Esophagus squamous epithelium (tissue), 5 donors: Measurements from ENCODE around the gene CLEC19A. TPM values are rescaled to one million over a fixed set of nuclear protein-coding genes. Genes with fewer than 3 reads are reported as not detected.

Source experiments
- DNase-seq: peaks from one replicate; lab custom pipeline; 2025; lab: John Stamatoyannopoulos, UW
- H3K27ac ChIP-seq, 4 donors: fragments of 200-600 bp; sonication (generic); one replicate each; pipeline ENCODE4 v1.5.1; 2016 to 2019; ENCODE audit warnings: mild to moderate bottlenecking in 1 of 4
- H3K27me3 ChIP-seq, 4 donors: fragments of 200-600 bp; sonication (generic); 1 replicate in 3 of 4; 2 replicates in 1 of 4; pipeline versions ENCODE4 v1.5.1 to v1.6.0; 2017 to 2021; ENCODE audit warnings: antibody characterized with exemption in 1 of 4
- H3K36me3 ChIP-seq, 3 donors: fragments of 200-600 bp; sonication (generic); one replicate each; pipeline ENCODE4 v1.5.1; 2016 to 2019
- H3K4me1 ChIP-seq, 3 donors: fragments of 200-600 bp; sonication (generic); one replicate each; pipeline ENCODE4 v1.5.1; 2017 to 2019
- H3K4me3 ChIP-seq, 4 donors: fragments of 200-600 bp; sonication (generic); 1 replicate in 3 of 4; 2 replicates in 1 of 4; pipeline ENCODE4 v1.5.1; 2016 to 2019; ENCODE audit warnings: mild to moderate bottlenecking in 2 of 4, moderate library complexity in 1 of 4
- H3K9me3 ChIP-seq, 3 donors: fragments of 200-600 bp; sonication (generic); one replicate each; pipeline ENCODE4 v1.5.1; 2016 to 2019
- POLR2A ChIP-seq, 4 donors: fragments of 450-650 bp; IDR thresholded peaks; one replicate each; pipeline ENCODE4 v1.6.1; 2017; ENCODE audit warnings: antibody characterized with exemption in 4 of 4, mild to moderate bottlenecking in 4 of 4, moderate library complexity in 3 of 4
- WGBS, 2 donors: methylation state at CpG; one replicate each; pipeline ENCODE4 v1.1.5; 2018; 5-methylcytosine and 5-hydroxymethylcytosine counted together
- intact Hi-C: fragments of 100-400 bp; cut with DNase I; formaldehyde crosslinking; loops from one replicate; pipeline ENCODE4 v1.15.0; 2022
- total RNA-seq, 4 donors: library from RNA; depleted of rRNA; stranded (reverse); fragments of >200 nt; gene quantifications; one replicate each; pipeline ENCODE4 v1.1.0, GENCODE V29; 2016
- TF ChIP-seq, protein P1 (sequence below), 6 experiments: fragments of 450-650 bp in 4 of 6; fragments of 200-600 bp in 2 of 6; sonication (generic) in 2 of 6; IDR thresholded peaks; one replicate each; pipeline ENCODE4 v1.5.1; 2016 to 2019; ENCODE audit warnings: antibody characterized with exemption in 6 of 6, mild to moderate bottlenecking in 4 of 6, moderate library complexity in 4 of 6
- donor health status: DM: yes; HTN: yes; CAD: no.

CLEC19A gene
- total RNA-seq = not detected

DNA sequence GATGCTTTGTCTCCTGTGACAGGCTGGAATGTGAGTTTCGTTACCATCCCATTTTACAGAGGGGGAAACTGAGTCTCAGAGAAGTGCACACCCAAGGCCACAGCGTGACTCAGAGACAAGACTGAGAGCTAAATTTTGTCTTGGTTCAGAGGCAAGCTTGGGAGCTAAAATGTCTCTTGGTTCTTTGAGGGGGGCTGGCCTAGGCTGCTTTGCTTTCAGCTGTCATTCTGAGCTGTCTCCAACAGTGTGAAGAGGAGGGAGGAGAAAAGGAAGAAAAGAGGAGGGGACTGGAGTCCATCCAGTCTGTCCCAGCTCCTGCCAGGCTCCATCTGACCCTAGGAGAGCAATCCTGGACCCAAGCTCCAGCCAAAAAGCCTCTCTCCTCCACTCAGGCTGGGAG is at the start of gene CLEC19A:
Gene CLEC19A, plus strand, starts transcription at position 301 of the 400 bp plus-strand sequence. CDS start 121 bp downstream, outside the sequence.
- H3K4me3 ChIP-seq = no peak within 1 kb of the TSS
- no peak for DNase-seq
- no peaks in the 10 kb centered on the region for H3K27me3 ChIP-seq
- no peaks in the 10 kb centered on the region for H3K36me3 ChIP-seq
- 43 to 77% methylated on average over 1 to 2 of the region's 2 CpGs for WGBS, 2 donors
- peaks cover 0 to 37% (median 0%) of the 10 kb centered on the region in 3 donors for H3K4me1 ChIP-seq
- intact Hi-C loops = no loop called here
- no peak within 1 kb of the TSS for H3K27ac ChIP-seq
- TF ChIP-seq, protein P1, sequence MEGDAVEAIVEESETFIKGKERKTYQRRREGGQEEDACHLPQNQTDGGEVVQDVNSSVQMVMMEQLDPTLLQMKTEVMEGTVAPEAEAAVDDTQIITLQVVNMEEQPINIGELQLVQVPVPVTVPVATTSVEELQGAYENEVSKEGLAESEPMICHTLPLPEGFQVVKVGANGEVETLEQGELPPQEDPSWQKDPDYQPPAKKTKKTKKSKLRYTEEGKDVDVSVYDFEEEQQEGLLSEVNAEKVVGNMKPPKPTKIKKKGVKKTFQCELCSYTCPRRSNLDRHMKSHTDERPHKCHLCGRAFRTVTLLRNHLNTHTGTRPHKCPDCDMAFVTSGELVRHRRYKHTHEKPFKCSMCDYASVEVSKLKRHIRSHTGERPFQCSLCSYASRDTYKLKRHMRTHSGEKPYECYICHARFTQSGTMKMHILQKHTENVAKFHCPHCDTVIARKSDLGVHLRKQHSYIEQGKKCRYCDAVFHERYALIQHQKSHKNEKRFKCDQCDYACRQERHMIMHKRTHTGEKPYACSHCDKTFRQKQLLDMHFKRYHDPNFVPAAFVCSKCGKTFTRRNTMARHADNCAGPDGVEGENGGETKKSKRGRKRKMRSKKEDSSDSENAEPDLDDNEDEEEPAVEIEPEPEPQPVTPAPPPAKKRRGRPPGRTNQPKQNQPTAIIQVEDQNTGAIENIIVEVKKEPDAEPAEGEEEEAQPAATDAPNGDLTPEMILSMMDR (IDR thresholded peaks at IDR 0.05) = no peak
- no peak for TF ChIP-seq POLR2A (IDR thresholded peaks at IDR 0.05)
- H3K9me3 ChIP-seq = no peaks in the 10 kb centered on the region

DNA sequence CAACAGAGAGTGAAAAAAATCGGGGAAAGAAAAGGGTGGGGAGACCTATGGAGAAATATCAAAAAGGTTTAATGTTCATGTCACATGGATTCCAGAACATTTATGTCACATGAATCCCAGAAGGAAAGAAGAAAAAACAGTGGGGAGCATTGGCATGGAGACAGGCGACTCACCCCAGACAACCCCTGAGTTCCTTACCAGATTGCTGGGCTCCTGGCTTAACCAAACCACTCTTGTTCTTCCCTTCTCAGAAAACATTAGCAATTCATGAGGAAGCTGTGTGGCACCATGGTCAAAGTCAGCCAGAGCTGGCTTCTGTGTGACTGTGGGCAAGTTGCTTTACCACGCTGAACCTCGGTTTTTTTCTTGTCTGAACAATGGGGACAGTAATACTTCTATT is 49.6 kb upstream of the CLEC19A start:
- WGBS, 2 donors = 93 to 95% methylated on average over 4 of the region's 4 CpGs
- Histone ChIP-seq H3K27me3 (no peaks in the 10 kb centered on the region), H3K9me3 (peaks cover 0 to 20% (median 11%) of the 10 kb centered on the region in 3 donors), H3K4me1 (no peaks in the 10 kb centered on the region), H3K4me3 (no peak overlapping the region), H3K27ac (no peak overlapping the region), H3K36me3 (no peaks in the 10 kb centered on the region)
- intact Hi-C loops = no loop called here
- TF ChIP-seq POLR2A (IDR thresholded peaks at IDR 0.05) = no peak
- TF ChIP-seq, protein P1 (IDR thresholded peaks at IDR 0.05) = no peak
- no peak for DNase-seq

DNA sequence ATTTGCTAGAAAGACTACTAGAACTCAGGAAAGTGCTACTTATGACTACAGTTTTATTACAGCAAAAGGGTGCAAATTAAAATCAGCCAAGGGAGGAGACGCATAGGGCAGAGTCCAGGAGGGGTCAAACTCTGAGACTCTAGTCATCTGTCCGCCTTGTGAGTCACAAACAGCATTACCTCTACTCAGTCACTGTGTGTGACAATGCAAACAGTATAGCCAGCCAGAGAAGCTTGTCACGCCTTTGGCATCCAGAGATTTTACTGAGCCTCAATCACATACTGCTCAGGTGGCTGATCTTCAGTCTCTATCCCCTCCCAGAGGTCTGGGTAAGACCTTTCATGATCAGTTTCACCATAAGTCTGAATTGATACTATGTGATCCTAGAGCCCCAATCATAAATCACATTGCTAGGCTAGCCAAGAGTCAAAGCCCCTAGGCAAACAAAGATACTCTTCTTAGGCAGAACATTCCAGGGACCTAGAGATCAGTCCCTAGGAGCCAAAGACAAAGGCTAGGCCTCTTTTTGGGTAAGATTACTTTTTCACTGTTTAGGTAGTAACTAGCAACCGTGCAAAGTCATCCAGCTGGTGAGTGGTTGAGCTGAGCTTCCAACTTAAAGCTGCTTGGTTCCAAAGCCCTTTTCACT is 48.8 kb upstream of the CLEC19A start:
- no peak for TF ChIP-seq POLR2A (IDR thresholded peaks at IDR 0.05)
- TF ChIP-seq, protein P1 (IDR thresholded peaks at IDR 0.05) = no peak
- Histone ChIP-seq H3K27ac (no peak overlapping the region), H3K4me3 (no peak overlapping the region), H3K36me3 (no peaks in the 10 kb centered on the region), H3K9me3 (peaks cover 0 to 20% (median 11%) of the 10 kb centered on the region in 3 donors), H3K4me1 (no peaks in the 10 kb centered on the region), H3K27me3 (no peaks in the 10 kb centered on the region)
- WGBS, 2 donors = 76 to 89% methylated on average over 4 of the region's 4 CpGs
- no peak for DNase-seq
- intact Hi-C loops = no loop called here

DNA sequence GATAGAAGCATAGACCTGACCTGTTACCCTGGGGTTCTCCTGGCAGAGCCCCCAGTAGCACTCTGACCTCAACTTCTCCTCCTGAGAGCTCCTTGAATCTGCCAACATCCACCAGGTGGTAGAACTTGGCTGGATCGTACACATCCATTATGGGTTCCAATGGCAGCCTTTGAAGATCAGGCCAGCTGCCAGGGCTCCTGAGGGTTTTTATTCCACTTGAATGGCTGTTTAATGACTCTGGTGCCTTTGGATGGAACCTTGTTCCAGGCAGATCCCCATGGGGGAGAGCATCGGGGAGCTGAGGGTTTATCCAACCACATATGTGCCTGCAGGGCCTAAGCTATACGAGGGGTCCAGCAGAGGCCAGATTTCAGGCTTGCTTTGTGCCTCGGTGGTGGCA is 47.1 kb upstream of the CLEC19A start:
- Histone ChIP-seq H3K27me3 (no peaks in the 10 kb centered on the region), H3K4me3 (no peak overlapping the region), H3K36me3 (no peaks in the 10 kb centered on the region), H3K27ac (no peak overlapping the region), H3K4me1 (no peaks in the 10 kb centered on the region), H3K9me3 (peaks cover 0 to 20% (median 11%) of the 10 kb centered on the region in 3 donors)
- 35 to 62% methylated on average over 3 to 4 of the region's 4 CpGs for WGBS, 2 donors
- TF ChIP-seq, protein P1 (IDR thresholded peaks at IDR 0.05) = no peak
- DNase-seq = no peak
- intact Hi-C loops = no loop called here

DNA sequence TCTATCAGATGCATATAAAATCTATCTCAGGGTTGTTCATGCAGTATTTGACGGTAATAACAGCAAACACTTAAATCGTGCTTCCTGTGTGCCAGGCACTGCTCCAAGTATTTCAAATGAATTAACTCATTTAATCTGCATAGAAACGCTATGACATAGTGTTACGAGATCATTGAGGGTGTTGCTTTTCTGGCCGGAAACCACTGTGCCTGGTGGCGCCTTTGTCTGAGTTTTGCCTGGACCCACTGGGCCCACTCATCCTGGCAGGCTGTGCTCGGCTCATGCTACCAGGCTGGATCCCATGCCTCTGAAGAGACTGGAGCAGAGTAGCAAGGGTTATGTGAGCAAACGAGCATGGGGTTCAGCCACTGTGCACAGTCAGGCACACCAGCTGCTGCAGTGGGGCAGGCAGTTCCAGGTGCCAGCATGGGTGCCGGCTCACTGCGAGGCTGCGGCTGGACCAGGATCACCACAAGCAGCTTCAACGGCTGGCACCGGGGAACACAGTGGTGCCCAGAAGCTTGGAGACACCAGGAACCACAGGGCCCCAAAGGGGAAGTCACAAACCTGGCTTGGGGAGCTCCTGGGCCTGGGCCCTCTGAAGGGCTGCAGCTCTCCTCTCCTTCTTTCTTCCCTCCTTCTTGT is 45.9 kb upstream of the CLEC19A start:
- intact Hi-C loops = no loop called here
- Histone ChIP-seq H3K9me3 (peaks cover 0 to 20% (median 11%) of the 10 kb centered on the region in 3 donors), H3K4me3 (no peak overlapping the region), H3K36me3 (no peaks in the 10 kb centered on the region), H3K4me1 (no peaks in the 10 kb centered on the region), H3K27ac (peak overlapping the region in 2 of 4 donors; percentile 30 to 71), H3K27me3 (no peaks in the 10 kb centered on the region)
- DNase-seq = no peak
- WGBS, 2 donors = 58 to 84% methylated on average over 4 to 8 of the region's 13 CpGs
- no peak for TF ChIP-seq POLR2A (IDR thresholded peaks at IDR 0.05)
- TF ChIP-seq, protein P1 (IDR thresholded peaks at IDR 0.05) = no peak
